Measurements from ENCODE around the gene D2HGDH.

DNA sequence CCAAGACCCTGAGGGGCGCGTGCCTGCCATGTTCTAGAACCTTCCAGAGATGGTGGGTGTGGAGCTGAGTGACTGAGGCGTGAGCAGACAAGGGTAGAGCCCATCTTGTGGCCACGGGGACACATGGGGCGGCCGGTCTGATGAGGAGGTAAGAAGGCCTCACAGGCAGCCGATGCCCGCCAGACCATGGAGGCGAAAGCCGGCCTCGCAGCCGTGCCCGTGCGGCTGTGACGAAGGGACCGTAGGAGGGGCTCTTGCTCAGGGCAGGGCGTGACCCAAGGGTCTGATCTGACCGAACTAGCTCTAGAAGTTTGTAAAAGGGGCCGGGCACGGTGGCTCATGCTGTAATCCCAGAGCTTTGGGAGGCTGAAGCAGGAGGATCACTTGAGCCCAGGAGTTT lies 19.6 kb downstream of the D2HGDH start:
- TF ChIP-seq, protein P1, sequence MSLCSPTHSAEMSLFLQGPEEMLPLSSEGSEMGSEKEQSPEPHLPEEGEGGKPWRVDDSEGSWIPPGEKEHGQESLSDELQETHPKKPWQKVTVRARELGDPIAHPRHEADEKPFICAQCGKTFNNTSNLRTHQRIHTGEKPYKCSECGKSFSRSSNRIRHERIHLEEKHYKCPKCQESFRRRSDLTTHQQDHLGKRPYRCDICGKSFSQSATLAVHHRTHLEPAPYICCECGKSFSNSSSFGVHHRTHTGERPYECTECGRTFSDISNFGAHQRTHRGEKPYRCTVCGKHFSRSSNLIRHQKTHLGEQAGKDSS (CRISPR knock-in tag; IDR thresholded peaks at IDR 0.05; ENCODE audit: borderline replicate concordance, low read depth) = no peak
- TF ChIP-seq, protein P2, sequence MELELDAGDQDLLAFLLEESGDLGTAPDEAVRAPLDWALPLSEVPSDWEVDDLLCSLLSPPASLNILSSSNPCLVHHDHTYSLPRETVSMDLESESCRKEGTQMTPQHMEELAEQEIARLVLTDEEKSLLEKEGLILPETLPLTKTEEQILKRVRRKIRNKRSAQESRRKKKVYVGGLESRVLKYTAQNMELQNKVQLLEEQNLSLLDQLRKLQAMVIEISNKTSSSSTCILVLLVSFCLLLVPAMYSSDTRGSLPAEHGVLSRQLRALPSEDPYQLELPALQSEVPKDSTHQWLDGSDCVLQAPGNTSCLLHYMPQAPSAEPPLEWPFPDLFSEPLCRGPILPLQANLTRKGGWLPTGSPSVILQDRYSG (CRISPR knock-in tag; IDR thresholded peaks at IDR 0.05) = no peak
- TF ChIP-seq NR2F6 (IDR thresholded peaks at IDR 0.05) = no peak
- no peak for TF ChIP-seq NR2F6 (CRISPR knock-in tag; IDR thresholded peaks at IDR 0.05)
- TF ChIP-seq POLR2A (IDR thresholded peaks at IDR 0.05; ENCODE audit: insufficient read depth in 1 of 2, low read depth in 2 of 2, low read length in 2 of 2) = no peak
- TF ChIP-seq NFYB (CRISPR knock-in tag; IDR thresholded peaks at IDR 0.05) = no peak
- TF ChIP-seq MIER3 (CRISPR knock-in tag; IDR thresholded peaks at IDR 0.05; ENCODE audit: borderline replicate concordance) = no peak
- TF ChIP-seq, protein P3, sequence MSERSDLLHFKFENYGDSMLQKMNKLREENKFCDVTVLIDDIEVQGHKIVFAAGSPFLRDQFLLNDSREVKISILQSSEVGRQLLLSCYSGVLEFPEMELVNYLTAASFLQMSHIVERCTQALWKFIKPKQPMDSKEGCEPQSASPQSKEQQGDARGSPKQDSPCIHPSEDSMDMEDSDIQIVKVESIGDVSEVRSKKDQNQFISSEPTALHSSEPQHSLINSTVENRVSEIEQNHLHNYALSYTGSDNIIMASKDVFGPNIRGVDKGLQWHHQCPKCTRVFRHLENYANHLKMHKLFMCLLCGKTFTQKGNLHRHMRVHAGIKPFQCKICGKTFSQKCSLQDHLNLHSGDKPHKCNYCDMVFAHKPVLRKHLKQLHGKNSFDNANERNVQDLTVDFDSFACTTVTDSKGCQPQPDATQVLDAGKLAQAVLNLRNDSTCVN (CRISPR knock-in tag; IDR thresholded peaks at IDR 0.05; ENCODE audit: borderline replicate concordance) = no peak
- TF ChIP-seq, protein P4, sequence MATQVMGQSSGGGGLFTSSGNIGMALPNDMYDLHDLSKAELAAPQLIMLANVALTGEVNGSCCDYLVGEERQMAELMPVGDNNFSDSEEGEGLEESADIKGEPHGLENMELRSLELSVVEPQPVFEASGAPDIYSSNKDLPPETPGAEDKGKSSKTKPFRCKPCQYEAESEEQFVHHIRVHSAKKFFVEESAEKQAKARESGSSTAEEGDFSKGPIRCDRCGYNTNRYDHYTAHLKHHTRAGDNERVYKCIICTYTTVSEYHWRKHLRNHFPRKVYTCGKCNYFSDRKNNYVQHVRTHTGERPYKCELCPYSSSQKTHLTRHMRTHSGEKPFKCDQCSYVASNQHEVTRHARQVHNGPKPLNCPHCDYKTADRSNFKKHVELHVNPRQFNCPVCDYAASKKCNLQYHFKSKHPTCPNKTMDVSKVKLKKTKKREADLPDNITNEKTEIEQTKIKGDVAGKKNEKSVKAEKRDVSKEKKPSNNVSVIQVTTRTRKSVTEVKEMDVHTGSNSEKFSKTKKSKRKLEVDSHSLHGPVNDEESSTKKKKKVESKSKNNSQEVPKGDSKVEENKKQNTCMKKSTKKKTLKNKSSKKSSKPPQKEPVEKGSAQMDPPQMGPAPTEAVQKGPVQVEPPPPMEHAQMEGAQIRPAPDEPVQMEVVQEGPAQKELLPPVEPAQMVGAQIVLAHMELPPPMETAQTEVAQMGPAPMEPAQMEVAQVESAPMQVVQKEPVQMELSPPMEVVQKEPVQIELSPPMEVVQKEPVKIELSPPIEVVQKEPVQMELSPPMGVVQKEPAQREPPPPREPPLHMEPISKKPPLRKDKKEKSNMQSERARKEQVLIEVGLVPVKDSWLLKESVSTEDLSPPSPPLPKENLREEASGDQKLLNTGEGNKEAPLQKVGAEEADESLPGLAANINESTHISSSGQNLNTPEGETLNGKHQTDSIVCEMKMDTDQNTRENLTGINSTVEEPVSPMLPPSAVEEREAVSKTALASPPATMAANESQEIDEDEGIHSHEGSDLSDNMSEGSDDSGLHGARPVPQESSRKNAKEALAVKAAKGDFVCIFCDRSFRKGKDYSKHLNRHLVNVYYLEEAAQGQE (IDR thresholded peaks at IDR 0.05; ENCODE audit: borderline replicate concordance in 1 of 2, low read depth in 1 of 2, low read length in 2 of 2) = no peak
- TF ChIP-seq FOXJ3 (CRISPR knock-in tag; IDR thresholded peaks at IDR 0.05; ENCODE audit: borderline replicate concordance) = no peak

Data from HepG2 (cell line).